Activated naive CD4-positive, alpha-beta T cell treated with anti-CD3 and anti-CD28 coated beads, Interleukin-2, amount 10 ng/mL, durations not matched to agents 7 days and 5 days (primary cell): ENCODE measurements around the gene EEF1A2.

Experiments
- CTCF ChIA-PET: fragments of 350-600 bp; sonication (Branson Sonifier 250); formaldehyde crosslinking; loops from one replicate; lab custom pipeline; 2021; ENCODE audit warnings: antibody characterized with exemption; lab: Charles Lee
- DNase-seq: peaks from one replicate; pipeline ENCODE4 v3.0.0-alpha.2; 2020
- H3K27ac Mint-ChIP-seq: one replicate; pipeline ENCODE4 v1.8.0; 2021; ENCODE audit warnings: mild to moderate bottlenecking, moderate library complexity, mixed read lengths
- H3K27me3 Mint-ChIP-seq: one replicate; pipeline ENCODE4 v1.8.0; 2021; ENCODE audit warnings: mild to moderate bottlenecking, mixed read lengths
- H3K36me3 Mint-ChIP-seq: one replicate; pipeline ENCODE4 v1.8.0; 2021; ENCODE audit warnings: mixed read lengths
- H3K4me1 Mint-ChIP-seq: one replicate; pipeline ENCODE4 v1.8.0; 2021; ENCODE audit warnings: mixed read lengths
- H3K4me3 Mint-ChIP-seq: one replicate; pipeline ENCODE4 v1.8.0; 2021; ENCODE audit warnings: mild to moderate bottlenecking, moderate library complexity, mixed read lengths
- H3K9me3 Mint-ChIP-seq: one replicate; pipeline ENCODE4 v1.8.0; 2021; ENCODE audit warnings: mixed read lengths

EEF1A2 gene

DNA sequence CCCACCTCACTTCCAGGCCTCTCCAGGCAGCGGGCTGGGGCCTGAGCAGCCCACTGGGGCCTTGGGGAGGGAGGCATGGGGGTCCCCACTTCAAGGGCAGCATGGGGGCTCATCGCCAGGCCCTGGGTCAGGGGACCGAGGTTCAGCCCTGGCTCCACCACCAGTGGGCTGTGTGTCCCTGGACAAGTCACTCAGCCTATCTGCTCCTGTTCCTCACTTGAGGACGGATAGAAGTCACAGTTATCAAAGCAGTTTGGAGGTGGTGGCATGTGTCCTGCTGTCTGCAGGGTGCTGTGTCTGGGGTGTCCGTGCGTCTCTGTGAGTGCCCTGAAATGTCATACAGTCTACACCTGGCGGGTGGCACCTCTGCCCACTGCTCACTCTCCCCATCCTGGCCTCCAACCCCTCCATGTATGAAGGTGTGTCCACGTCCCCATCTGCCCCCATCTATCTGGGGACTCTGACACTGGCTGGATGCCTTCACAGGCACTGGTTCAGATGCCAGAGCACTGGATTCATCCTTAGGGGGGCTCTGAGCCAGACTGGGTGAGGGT lies 3.6 kb downstream of the EEF1A2 start:
- CTCF ChIA-PET, result interaction anchor here (1.4 to 1.7 kb wide), 2 partner anchors 26 to 370 kb away, joined by 5 to 7 read pairs; partner anchors contain the start of genes PPDPF and TPD52L2
- no peak overlapping the region for H3K27ac Mint-ChIP-seq
- no peak overlapping the region for H3K4me3 Mint-ChIP-seq
- H3K27me3 Mint-ChIP-seq, result peaks cover 77% of the 10 kb centered on the region
- peaks cover 6% of the 10 kb centered on the region for H3K4me1 Mint-ChIP-seq
- H3K36me3 Mint-ChIP-seq, result no peaks in the 10 kb centered on the region
- DNase-seq, result no peak
- H3K9me3 Mint-ChIP-seq, result no peaks in the 10 kb centered on the region

DNA sequence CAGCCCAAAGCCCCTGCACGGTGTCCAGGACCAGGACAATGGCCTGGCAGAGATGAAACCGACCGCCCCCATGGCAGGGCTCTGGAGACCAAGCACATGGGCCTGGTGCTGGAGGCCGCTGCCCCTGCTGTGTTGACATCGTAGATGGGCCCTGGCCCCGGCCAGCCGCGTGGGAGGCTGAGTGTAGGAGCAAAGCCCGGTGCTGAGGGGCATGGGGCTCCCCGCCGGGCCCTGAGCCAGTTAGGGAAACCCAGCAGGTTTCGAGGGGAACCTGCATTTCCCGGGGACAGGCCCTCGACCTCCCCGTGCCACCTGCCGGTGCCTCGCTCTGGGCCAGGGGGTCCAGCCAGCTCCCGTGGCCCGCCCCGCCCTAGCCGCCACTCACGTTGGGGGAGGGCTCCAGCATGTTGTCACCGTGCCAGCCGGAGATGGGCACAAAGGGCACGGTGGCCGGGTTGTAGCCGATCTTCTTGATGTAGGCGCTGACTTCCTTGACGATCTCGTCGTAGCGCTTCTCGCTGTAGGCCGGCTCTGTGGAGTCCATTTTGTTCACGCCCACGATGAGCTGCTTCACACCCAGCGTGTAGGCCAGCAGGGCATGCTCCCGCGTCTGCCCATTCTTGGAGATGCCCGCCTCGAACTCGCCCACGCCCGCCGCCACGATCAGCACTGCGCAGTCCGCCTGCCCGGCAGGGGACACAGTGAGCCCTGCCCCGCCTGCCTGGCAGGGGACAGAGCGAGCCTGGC lies 4.3 kb downstream of the EEF1A2 start:
- peaks cover 77% of the 10 kb centered on the region for H3K27me3 Mint-ChIP-seq
- H3K36me3 Mint-ChIP-seq, result no peaks in the 10 kb centered on the region
- CTCF ChIA-PET, result no interaction called here

DNA sequence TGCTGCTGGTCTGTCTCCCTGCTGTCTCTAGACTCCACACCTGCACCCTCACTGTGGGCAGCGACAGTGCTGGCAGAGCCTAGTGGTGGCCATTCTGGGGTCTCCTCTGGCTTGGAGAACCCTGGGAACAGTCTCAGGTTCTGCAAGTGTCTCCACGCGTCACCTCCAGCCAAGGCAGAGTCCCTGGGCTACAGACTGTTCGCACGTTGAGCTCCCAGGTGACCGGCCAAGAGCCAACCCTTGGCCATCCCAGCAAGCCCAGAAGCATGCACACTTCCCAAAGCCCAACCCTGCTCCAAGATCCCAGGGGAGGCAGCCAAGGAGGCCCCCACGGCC lies 4.8 kb downstream of the EEF1A2 start:
- Mint-ChIP-seq H3K9me3 (no peaks in the 10 kb centered on the region), H3K4me1 (peaks cover 6% of the 10 kb centered on the region), H3K27me3 (peaks cover 77% of the 10 kb centered on the region), H3K36me3 (no peaks in the 10 kb centered on the region), H3K27ac (no peak overlapping the region), H3K4me3 (no peak overlapping the region)
- CTCF ChIA-PET, result no interaction called here
- DNase-seq, result no peak

More for the DNA sequence above, 4.3 kb downstream of the EEF1A2 start:
- Mint-ChIP-seq H3K9me3 (no peaks in the 10 kb centered on the region), H3K4me3 (no peak overlapping the region), H3K4me1 (peaks cover 6% of the 10 kb centered on the region), H3K27ac (no peak overlapping the region)
- DNase-seq, result no peak

DNA sequence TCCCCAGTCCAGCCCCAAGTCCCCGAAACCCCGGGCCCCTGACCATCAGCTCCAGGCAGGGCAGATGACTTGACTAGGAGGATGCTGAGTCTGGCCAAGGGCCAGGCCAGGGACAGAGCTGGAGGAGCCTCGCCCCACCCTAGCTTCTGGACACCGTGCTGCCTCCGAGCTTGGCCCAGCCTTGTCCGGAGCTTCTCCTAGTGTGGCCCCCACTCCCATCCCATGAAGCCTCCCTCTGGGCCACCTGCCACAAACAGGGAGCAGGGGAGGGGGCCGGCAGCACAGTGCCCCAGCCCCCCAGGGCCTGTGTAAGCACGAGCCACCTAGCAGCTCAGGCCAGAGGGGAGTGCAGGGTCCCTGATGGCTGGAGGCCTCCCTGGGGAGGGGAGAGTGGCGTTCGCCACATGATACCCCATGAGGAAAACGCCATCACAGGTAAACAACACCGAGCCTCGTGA lies 5.3 kb downstream of the EEF1A2 start:
- no peaks in the 10 kb centered on the region for H3K36me3 Mint-ChIP-seq
- H3K9me3 Mint-ChIP-seq, result no peaks in the 10 kb centered on the region
- H3K27ac Mint-ChIP-seq, result no peak overlapping the region

DNA sequence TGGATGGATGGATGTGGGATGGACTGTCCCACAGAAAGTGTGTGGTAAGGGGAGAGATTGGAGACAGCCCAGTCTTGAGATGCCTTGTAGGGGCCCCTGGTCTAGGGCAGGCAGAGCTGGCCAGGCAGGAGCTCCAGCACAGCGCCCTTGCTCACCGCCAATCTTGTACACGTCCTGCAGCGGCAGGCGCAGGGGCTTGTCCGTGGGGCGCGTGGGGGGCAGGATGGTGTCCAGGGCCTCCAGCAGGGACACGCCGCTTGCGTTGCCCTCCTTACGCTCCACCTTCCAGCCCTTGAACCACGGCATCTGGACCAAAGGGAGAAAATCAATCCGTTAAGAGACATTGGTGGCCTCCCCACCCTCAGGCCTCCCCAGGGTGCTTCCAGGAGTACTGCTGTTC lies 5.9 kb downstream of the EEF1A2 start:
- no peak overlapping the region for H3K27ac Mint-ChIP-seq
- no peak for DNase-seq
- peaks cover 6% of the 10 kb centered on the region for H3K4me1 Mint-ChIP-seq
- CTCF ChIA-PET, result no interaction called here
- no peaks in the 10 kb centered on the region for H3K36me3 Mint-ChIP-seq
- H3K4me3 Mint-ChIP-seq, result no peak overlapping the region
- peaks cover 79% of the 10 kb centered on the region for H3K27me3 Mint-ChIP-seq
- H3K9me3 Mint-ChIP-seq, result no peaks in the 10 kb centered on the region

More for the DNA sequence above, 5.3 kb downstream of the EEF1A2 start:
- Mint-ChIP-seq H3K27me3 (peaks cover 79% of the 10 kb centered on the region), H3K4me1 (peaks cover 6% of the 10 kb centered on the region), H3K4me3 (no peak overlapping the region)
- CTCF ChIA-PET, result no interaction called here
- DNase-seq, result no peak

DNA sequence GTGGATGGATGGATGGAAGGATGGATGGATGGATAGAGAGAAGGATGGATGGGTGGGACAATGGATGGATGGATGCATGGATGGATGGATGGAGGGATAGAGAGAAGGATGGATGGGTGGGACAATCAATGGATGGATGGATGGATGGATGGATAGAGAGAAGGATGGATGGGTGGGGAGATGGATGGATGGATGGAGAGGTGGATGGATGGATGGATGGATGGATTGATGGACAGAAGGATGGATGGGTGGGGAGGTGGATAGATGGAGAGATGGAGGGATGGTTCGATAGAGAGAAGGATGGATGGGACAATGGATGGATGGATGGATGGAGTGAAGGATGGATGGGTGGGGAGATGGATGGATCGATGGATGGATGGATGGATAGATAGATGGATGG lies 6.4 kb downstream of the EEF1A2 start:
- CTCF ChIA-PET, result no interaction called here
- H3K4me3 Mint-ChIP-seq, result no peak overlapping the region
- H3K27me3 Mint-ChIP-seq, result peaks cover 79% of the 10 kb centered on the region

DNA sequence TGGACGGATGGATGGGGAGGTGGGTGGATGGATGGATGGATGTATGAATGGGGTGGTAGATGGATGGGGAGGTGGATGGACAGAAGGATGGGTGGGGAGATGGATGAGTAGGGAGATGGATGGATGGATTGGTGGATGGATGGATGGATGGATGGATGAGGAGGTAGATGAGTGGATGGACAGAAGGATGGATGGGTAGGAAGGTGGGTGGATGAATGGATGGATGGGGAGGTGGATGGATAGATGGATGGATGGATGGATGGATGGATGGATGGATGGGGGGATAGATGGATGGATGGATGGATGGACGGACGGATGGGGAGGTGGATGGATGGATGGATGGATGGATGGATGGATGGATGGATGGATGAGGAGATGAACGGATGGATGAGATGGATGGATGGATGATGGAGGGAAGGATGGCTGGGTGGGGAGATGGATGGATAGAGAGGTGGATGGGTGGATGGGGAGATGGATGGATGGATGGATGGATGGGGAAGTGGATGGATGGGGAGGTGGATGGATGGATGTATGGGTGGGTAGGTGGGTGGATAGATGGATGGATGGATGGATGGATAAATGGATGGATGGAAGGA lies 7.2 kb downstream of the EEF1A2 start:
- no peaks in the 10 kb centered on the region for H3K9me3 Mint-ChIP-seq
- DNase-seq, result no peak
- no peak overlapping the region for H3K27ac Mint-ChIP-seq
- H3K4me3 Mint-ChIP-seq, result no peak overlapping the region
- CTCF ChIA-PET, result no interaction called here
- H3K4me1 Mint-ChIP-seq, result peaks cover 4% of the 10 kb centered on the region
- H3K27me3 Mint-ChIP-seq, result peaks cover 77% of the 10 kb centered on the region
- no peaks in the 10 kb centered on the region for H3K36me3 Mint-ChIP-seq

More for the DNA sequence above, 6.4 kb downstream of the EEF1A2 start:
- H3K9me3 Mint-ChIP-seq, result no peaks in the 10 kb centered on the region
- H3K27ac Mint-ChIP-seq, result no peak overlapping the region
- DNase-seq, result no peak
- H3K4me1 Mint-ChIP-seq, result peaks cover 6% of the 10 kb centered on the region
- H3K36me3 Mint-ChIP-seq, result no peaks in the 10 kb centered on the region

DNA sequence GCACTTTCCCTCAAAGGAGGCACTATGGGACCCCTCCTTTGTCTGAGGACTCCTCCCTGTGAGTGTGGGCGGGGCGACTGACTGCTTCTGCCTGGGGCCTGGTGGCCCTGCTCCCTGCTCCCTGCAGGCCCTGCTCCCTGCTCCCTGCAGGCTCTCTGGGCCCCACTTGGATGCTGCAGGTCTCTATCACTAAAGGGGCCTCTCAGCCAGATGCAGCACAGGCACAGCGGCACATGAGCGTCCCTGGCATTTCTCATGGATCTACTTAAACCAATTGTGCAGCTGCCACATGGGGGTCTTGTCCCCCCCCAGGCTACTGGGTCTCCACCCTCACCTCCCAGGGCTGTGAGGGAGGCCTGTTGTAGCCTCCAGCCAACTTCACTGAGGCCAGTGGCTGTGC lies 7.8 kb downstream of the EEF1A2 start:
- DNase-seq, result no peak
- Mint-ChIP-seq H3K36me3 (no peaks in the 10 kb centered on the region), H3K27ac (no peak overlapping the region), H3K4me1 (no peaks in the 10 kb centered on the region), H3K9me3 (no peaks in the 10 kb centered on the region), H3K4me3 (no peak overlapping the region), H3K27me3 (peaks cover 77% of the 10 kb centered on the region)
- CTCF ChIA-PET, result no interaction called here

DNA sequence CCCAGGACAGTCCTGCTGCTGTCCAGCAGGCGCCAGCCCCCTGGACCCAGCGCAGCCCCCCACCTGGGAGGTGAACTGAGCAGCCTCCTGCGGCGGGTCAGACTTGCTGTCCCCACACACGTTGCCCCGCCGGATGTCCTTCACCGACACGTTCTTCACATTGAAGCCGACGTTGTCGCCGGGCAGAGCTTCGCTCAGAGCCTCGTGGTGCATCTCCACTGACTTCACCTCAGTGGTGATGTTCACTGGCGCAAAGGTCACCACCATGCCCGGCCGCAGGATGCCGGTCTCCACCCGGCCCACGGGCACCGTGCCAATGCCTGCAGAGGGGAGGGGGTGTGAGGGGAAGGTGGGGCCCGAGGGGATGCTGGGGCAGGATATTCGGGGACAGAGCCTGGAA lies 8.5 kb downstream of the EEF1A2 start:
- no peak overlapping the region for H3K4me3 Mint-ChIP-seq
- H3K9me3 Mint-ChIP-seq, result no peaks in the 10 kb centered on the region
- no peak overlapping the region for H3K27ac Mint-ChIP-seq
- DNase-seq, result no peak
- CTCF ChIA-PET, result no interaction called here
- no peaks in the 10 kb centered on the region for H3K4me1 Mint-ChIP-seq
- H3K36me3 Mint-ChIP-seq, result no peaks in the 10 kb centered on the region
- peaks cover 74% of the 10 kb centered on the region for H3K27me3 Mint-ChIP-seq

DNA sequence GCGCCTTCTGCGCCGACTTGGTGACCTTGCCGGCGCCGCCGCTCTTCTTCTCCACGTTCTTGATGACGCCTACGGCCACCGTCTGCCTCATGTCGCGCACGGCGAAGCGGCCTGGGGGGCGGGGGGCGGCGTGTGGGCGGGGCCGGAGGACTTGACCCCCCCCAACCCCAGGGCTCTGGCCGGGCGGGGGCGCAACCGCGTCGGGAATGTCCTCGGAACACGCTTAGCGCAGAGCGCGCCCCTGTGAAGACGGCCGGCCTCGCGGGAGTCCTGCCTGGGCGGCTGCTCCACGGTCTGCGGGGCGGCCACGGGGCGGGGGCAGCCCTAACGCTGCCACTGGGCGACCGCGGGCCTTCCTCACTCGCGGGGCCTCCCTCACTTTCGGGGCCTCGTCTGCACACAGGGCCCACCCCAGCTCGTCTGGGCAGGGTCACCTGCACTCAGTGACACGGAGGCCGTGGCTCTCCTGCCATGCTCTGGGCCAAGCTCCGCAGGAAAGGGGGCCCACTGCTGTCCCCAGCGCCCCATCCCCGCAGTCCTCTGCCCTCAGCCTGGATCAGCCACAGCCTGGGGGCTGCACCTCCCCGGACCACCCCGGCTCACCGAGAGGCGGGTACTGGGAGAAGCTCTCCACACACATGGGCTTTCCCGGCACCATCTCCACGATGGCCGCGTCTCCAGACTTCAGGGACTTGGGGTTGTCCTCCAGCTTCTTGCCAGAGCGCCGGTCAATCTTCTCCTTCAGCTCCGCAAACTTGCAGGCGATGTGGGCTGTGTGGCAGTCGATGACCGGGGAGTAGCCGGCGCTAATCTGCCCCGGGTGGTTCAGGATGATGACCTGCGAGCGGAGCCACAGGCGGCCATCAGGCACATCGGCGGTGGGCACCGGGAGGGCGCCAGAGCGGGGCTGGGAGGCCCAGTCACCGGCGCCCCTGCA lies 10.3 kb downstream of the EEF1A2 start:
- CTCF ChIA-PET, result no interaction called here
- H3K9me3 Mint-ChIP-seq, result no peaks in the 10 kb centered on the region
- no peaks in the 10 kb centered on the region for H3K4me1 Mint-ChIP-seq
- no peak for DNase-seq
- peaks cover 73% of the 10 kb centered on the region for H3K27me3 Mint-ChIP-seq
- H3K4me3 Mint-ChIP-seq, result no peak overlapping the region
- no peaks in the 10 kb centered on the region for H3K36me3 Mint-ChIP-seq
- no peak overlapping the region for H3K27ac Mint-ChIP-seq

DNA sequence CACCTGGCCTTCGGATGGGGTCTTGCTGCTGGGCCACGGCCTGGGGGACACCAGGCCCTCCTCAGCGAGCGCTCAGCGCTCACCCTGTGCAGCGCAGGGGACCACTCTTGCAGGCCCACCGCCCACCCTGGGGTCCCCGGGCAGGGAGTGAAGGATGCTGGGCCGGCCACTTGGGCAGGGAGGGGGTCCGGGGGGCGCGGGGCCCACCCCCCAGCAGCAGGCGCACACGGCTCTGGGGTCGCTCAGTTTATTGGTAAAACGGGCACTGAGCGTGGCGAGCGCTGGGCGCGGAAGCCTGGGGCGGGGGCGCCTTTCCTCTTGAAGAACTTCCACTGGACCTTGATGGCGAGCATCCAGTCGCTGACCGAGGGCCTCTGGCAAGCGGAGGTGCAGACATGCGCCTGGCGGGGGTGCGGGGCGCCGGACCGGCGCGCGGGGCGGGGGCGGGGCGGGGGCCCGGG lies 11.1 kb downstream of the EEF1A2 start:
- Mint-ChIP-seq H3K27ac (no peak overlapping the region), H3K36me3 (no peaks in the 10 kb centered on the region), H3K27me3 (peaks cover 78% of the 10 kb centered on the region), H3K4me1 (no peaks in the 10 kb centered on the region), H3K9me3 (no peaks in the 10 kb centered on the region), H3K4me3 (no peak overlapping the region)
- no peak for DNase-seq
- CTCF ChIA-PET, result interaction anchor here (1.3 kb wide), 1 partner anchor 9 kb away, joined by 4 read pairs; no protein-coding TSS in a partner anchor

DNA sequence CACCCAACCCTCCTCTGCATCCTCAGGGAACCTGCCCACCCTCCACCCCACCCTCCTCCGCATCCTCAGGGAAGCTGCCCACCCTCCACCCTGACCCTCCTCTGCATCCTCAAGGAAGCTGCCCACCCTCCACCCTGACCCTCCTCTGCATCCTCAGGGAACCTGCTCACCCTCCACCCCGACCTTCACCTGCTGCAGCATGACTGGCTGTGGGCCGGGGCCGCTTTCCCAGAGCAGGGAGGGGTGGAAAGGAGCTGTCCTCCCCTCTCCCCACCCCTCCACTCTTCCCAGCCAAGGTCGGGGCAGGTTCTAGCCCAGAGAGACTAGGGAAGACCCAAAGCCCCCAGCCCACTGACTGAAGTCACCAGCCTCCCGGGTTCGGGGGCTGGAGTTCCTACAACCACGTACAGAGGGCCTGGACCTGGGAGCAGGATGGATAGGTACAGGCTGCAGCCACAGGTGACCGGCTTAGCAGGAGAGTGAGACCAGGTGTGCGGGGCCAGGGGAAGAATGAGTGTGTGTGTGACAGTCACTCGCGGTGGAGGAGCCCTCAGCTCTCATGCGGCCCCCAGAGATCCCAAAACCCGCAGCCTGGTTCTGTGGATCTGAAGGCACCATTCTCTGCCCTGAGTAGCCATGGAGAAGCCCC lies 11.6 kb downstream of the EEF1A2 start:
- CTCF ChIA-PET, result interaction anchor here (1.3 kb wide), 1 partner anchor 9 kb away, joined by 4 read pairs; no protein-coding TSS in a partner anchor
- Mint-ChIP-seq H3K27me3 (peaks cover 78% of the 10 kb centered on the region), H3K27ac (no peak overlapping the region), H3K36me3 (no peaks in the 10 kb centered on the region), H3K4me3 (no peak overlapping the region), H3K9me3 (no peaks in the 10 kb centered on the region), H3K4me1 (no peaks in the 10 kb centered on the region)
- no peak for DNase-seq

DNA sequence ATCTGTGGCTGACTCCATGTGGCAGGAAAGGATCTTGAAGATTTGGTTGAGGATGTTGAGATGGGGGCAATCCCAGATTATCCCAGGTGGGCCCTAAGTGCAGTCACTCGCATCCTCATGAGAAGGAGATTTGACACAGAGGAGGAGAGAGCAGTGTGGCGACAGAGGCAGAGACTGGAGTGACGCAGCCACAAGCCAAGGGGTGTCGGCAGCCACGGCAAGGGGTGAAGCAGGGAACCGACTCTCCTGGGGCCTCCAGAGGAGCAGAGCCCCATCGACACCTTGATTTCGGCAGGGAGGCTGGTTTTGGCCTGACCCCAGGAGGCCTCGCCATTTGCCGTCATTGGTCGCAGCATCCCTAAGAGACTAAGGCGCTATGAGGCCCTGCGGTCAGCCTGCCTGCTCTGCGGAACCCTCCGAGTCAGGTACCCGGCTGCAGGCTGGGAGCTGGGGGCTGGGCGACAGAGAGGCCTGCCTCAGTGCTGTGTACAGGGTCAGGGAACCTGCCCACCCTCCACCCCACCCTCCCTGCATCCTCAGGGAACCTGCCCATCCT lies 12.5 kb downstream of the EEF1A2 start:
- Mint-ChIP-seq H3K9me3 (no peaks in the 10 kb centered on the region), H3K27me3 (peaks cover 80% of the 10 kb centered on the region), H3K4me3 (no peak overlapping the region), H3K36me3 (no peaks in the 10 kb centered on the region), H3K4me1 (no peaks in the 10 kb centered on the region), H3K27ac (no peak overlapping the region)
- DNase-seq, result no peak
- CTCF ChIA-PET, result no interaction called here
